Peyer's patch (tissue), 4 donors: ENCODE measurements around the gene MEF2C. TPM values are rescaled to one million over a fixed set of nuclear protein-coding genes. Genes with fewer than 3 reads are reported as not detected.

ENCODE experiments used
- DNase-seq, 3 donors: peaks; one replicate each; pipeline ENCODE4 v3.0.0-alpha.2; 2017 to 2019
- H3K27ac ChIP-seq, 4 donors: fragments of 200-600 bp; sonication (generic); one replicate each; pipeline ENCODE4 v1.5.1; 2016 to 2019
- H3K27me3 ChIP-seq, 2 donors: fragments of 200-600 bp; sonication (generic); one replicate each; pipeline ENCODE4 v1.5.1; 2019
- H3K36me3 ChIP-seq, 3 donors: fragments of 200-600 bp; sonication (generic); one replicate each; pipeline ENCODE4 v1.5.1; 2016 to 2019
- H3K4me1 ChIP-seq, 4 donors: fragments of 200-600 bp; sonication (generic); one replicate each; pipeline ENCODE4 v1.5.1; 2016 to 2019
- H3K4me3 ChIP-seq, 4 donors: fragments of 200-600 bp; sonication (generic); 1 replicate in 3 of 4; 2 replicates in 1 of 4; pipeline ENCODE4 v1.5.1; 2016 to 2019; ENCODE audit warnings: mild to moderate bottlenecking in 1 of 4
- H3K9me3 ChIP-seq, 4 donors: fragments of 200-600 bp; sonication (generic); one replicate each; pipeline ENCODE4 v1.5.1; 2016 to 2019; ENCODE audit warnings: mild to moderate bottlenecking in 1 of 4
- CTCF ChIP-seq, 6 experiments: fragments of 450-650 bp in 4 of 6; fragments of 200-600 bp in 2 of 6; sonication (generic) in 1 of 6; IDR thresholded peaks; one replicate each; pipeline ENCODE4 v1.5.1; 2017 to 2019; ENCODE audit warnings: antibody characterized with exemption in 6 of 6, mild to moderate bottlenecking in 3 of 6, moderate library complexity in 1 of 6
- POLR2A ChIP-seq, 2 donors: fragments of 450-650 bp; IDR thresholded peaks; one replicate each; pipeline ENCODE4 v1.5.1; 2017; ENCODE audit warnings: antibody characterized with exemption in 2 of 2, mild to moderate bottlenecking in 2 of 2, moderate library complexity in 2 of 2
- total RNA-seq, 4 donors: library from RNA; depleted of rRNA; stranded (reverse); fragments of >200 nt; gene quantifications; one replicate each; pipeline ENCODE4 v1.1.0, GENCODE V29; 2016

Gene MEF2C
- total RNA-seq, 4 donors from 2014 or later, result 5.4 to 137 (median 14.4) TPM

GRCh38 chr5:88813805-88814575 lies 69.0 kb downstream of the MEF2C start:
- DNase-seq, result no peak
- Histone ChIP-seq H3K27ac (peak overlapping the region in 1 of 4 donors; percentile 11), H3K27me3 (no peaks in the 10 kb centered on the region), H3K36me3 (no peaks in the 10 kb centered on the region), H3K9me3 (no peaks in the 10 kb centered on the region), H3K4me1 (no peaks in the 10 kb centered on the region), H3K4me3 (no peak overlapping the region)
- TF ChIP-seq CTCF (IDR thresholded peaks at IDR 0.05), result no peak
- TF ChIP-seq POLR2A (IDR thresholded peaks at IDR 0.05), result no peak

- H3K27ac ChIP-seq, result no peak overlapping the region
- no peaks in the 10 kb centered on the region for H3K36me3 ChIP-seq
- DNase-seq, result no peak
- H3K27me3 ChIP-seq, result no peaks in the 10 kb centered on the region
- TF ChIP-seq CTCF (IDR thresholded peaks at IDR 0.05) (no peak), POLR2A (IDR thresholded peaks at IDR 0.05) (no peak)
- H3K4me3 ChIP-seq, result no peak overlapping the region
- H3K4me1 ChIP-seq, result no peaks in the 10 kb centered on the region
- no peaks in the 10 kb centered on the region for H3K9me3 ChIP-seq
Observed at GRCh38 chr5:88813244-88813643, 69.7 kb downstream of the MEF2C start.

- no peak overlapping the region for H3K27ac ChIP-seq
- H3K36me3 ChIP-seq, result no peaks in the 10 kb centered on the region
- no peaks in the 10 kb centered on the region for H3K9me3 ChIP-seq
- no peak overlapping the region for H3K4me3 ChIP-seq
- no peaks in the 10 kb centered on the region for H3K4me1 ChIP-seq
- TF ChIP-seq CTCF (IDR thresholded peaks at IDR 0.05) (no peak), POLR2A (IDR thresholded peaks at IDR 0.05) (no peak)
- DNase-seq, result no peak
- H3K27me3 ChIP-seq, result no peaks in the 10 kb centered on the region
Observed at GRCh38 chr5:88808153-88808552, 74.8 kb downstream of the MEF2C start.

- H3K36me3 ChIP-seq, result no peaks in the 10 kb centered on the region
- H3K4me3 ChIP-seq, result no peak overlapping the region
- H3K27ac ChIP-seq, result no peak overlapping the region
- H3K27me3 ChIP-seq, result no peaks in the 10 kb centered on the region
- H3K4me1 ChIP-seq, result no peaks in the 10 kb centered on the region
- H3K9me3 ChIP-seq, result no peaks in the 10 kb centered on the region
- TF ChIP-seq CTCF (IDR thresholded peaks at IDR 0.05) (no peak), POLR2A (IDR thresholded peaks at IDR 0.05) (no peak)
- no peak for DNase-seq
Observed at GRCh38 chr5:88807327-88807726, 75.7 kb downstream of the MEF2C start.

DNA sequence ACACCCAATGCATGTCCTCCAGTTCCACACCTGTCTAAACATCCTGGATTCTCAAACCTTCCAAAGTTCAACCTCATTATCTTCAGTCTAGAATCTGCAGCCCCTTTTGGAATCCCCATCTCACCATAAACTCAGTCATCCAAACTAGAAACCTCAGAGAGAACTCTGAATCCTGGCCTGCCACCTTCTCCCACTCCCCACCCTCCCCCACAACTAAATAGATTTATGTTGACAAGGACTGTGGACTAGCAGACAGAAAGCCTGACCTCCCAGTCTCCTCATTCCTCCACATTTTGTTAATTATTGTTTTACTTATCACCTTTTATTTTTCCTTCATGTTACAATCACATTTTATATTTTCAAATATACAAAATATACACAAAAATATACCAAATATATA lies 76.6 kb downstream of the MEF2C start:
- no peak overlapping the region for H3K4me3 ChIP-seq
- H3K27me3 ChIP-seq, result no peaks in the 10 kb centered on the region
- no peaks in the 10 kb centered on the region for H3K36me3 ChIP-seq
- H3K4me1 ChIP-seq, result no peaks in the 10 kb centered on the region
- H3K27ac ChIP-seq, result no peak overlapping the region
- H3K9me3 ChIP-seq, result no peaks in the 10 kb centered on the region
- DNase-seq, result no peak
- TF ChIP-seq CTCF (IDR thresholded peaks at IDR 0.05) (no peak), POLR2A (IDR thresholded peaks at IDR 0.05) (no peak)
